ENCODE measurements around the gene TRPM5.

TRPM5 gene

GRCh38 chr11:2470495-2470894, 26.2 kb upstream of the TRPM5 start:
- 97% methylated on average over 6 of the region's 7 CpGs for WGBS

DNA sequence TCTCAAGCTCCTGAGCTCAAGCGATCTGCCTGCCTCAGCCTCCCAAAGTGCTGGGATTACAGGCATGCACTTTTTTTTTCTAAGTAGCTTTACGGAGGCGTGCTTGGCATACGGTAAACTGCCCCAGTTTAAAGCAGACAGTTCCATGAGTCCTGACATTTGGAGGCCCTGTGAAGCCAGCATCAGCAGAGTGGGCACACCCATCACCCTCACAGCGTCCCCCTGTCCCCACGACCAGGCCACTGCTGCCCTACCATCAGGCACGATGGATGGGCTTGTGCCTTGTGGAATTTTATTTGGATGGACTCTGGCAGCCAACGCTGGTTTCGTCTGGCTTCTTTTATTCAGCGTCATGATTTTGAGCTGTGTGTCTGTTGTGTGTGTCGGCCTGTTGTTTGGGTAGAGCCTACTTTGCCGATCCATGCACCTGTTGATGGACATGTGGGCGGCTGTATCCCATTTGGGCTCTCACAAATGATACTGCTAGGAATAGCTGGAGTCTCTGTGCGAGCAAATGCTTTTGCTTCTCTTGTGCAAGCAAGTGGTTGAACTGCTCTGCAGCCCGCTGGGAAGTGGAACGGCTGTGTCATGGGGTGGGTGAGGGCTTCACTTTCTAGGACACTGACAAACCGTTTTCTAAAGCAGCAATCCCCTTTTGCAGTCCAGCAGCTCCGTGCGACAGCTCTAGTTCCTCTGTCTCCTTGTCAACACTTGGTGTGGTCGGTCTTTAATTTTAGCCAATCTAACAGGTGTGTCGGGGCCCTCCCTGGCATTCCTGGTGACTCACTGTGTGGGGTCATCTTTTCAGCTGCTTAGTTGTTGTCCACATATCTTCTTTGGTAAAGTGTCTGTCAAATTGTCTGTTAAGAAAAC, 24.3 kb upstream of the TRPM5 start:
- peaks cover 2% of the 10 kb centered on the region for H3K4me1 ChIP-seq (ENCODE audit: control insufficient read depth, insufficient read depth, low read depth, low read length)
- no peak overlapping the region for H3K23ac ChIP-seq (ENCODE audit: low read length in 2 of 2)
- H3K4me3 ChIP-seq (ENCODE audit: insufficient read depth in 1 of 2, low read depth in 1 of 2, low read length in 2 of 2), result no peak overlapping the region
- H3K27ac ChIP-seq (ENCODE audit: low read length, poor library complexity, severe bottlenecking), result no peak overlapping the region
- H2AK5ac ChIP-seq (ENCODE audit: low read length, severe bottlenecking), result no peak overlapping the region
- no peak overlapping the region for H3K18ac ChIP-seq (ENCODE audit: low read depth in 1 of 2, low read length in 2 of 2)
- H2BK120ac ChIP-seq (ENCODE audit: low read depth, low read length), result no peak overlapping the region
- H3K4me2 ChIP-seq (ENCODE audit: low read length, poor library complexity, severe bottlenecking), result no peak overlapping the region
- H2AFZ ChIP-seq (ENCODE audit: low read depth, low read length), result no peak overlapping the region
- no peak overlapping the region for H2BK5ac ChIP-seq (ENCODE audit: low read depth, low read length, poor library complexity, severe bottlenecking)
- 82% methylated on average over 21 of the region's 21 CpGs for WGBS
- no peak for DNase-seq
- H2BK12ac ChIP-seq (ENCODE audit: low read length in 2 of 2), result no peak overlapping the region
- H3K27me3 ChIP-seq (ENCODE audit: control insufficient read depth in 1 of 2, insufficient read depth in 1 of 2, low read length in 2 of 2), result peaks cover 32 to 38% of the 10 kb centered on the region in 2 experiments
- no peak overlapping the region for H4K8ac ChIP-seq (ENCODE audit: low read length)
- H3K14ac ChIP-seq (ENCODE audit: low read length in 2 of 2), result no peak overlapping the region
- H3K79me1 ChIP-seq (replicated peaks; ENCODE audit: low read length, poor library complexity, severe bottlenecking), result no peaks in the 10 kb centered on the region
- H3K9ac ChIP-seq (ENCODE audit: low read length), result no peak overlapping the region
- H3K9me3 ChIP-seq (ENCODE audit: control insufficient read depth, low read length), result no peaks in the 10 kb centered on the region
- H2BK15ac ChIP-seq (ENCODE audit: low read depth, poor library complexity, severe bottlenecking), result no peak overlapping the region
- no peak overlapping the region for H4K91ac ChIP-seq (ENCODE audit: low read length)
- no peak overlapping the region for H3K4ac ChIP-seq (ENCODE audit: low read depth in 1 of 2, low read length in 2 of 2)
- peaks cover 0 to 3% of the 10 kb centered on the region in 2 experiments for H3K36me3 ChIP-seq (ENCODE audit: control insufficient read depth in 1 of 2, insufficient read depth in 2 of 2, low read depth in 1 of 2, low read length in 2 of 2)

More at GRCh38 chr11:2470495-2470894, 26.2 kb upstream of the TRPM5 start:
- H4K91ac ChIP-seq (ENCODE audit: low read length), result no peak overlapping the region
- no peak overlapping the region for H3K9ac ChIP-seq (ENCODE audit: low read length)
- DNase-seq, result no peak
- no peak overlapping the region for H4K8ac ChIP-seq (ENCODE audit: low read length)
- H3K4ac ChIP-seq (ENCODE audit: low read depth in 1 of 2, low read length in 2 of 2), result no peak overlapping the region
- peaks cover 39 to 44% of the 10 kb centered on the region in 2 experiments for H3K27me3 ChIP-seq (ENCODE audit: control insufficient read depth in 1 of 2, insufficient read depth in 1 of 2, low read length in 2 of 2)
- H2BK5ac ChIP-seq (ENCODE audit: low read depth, low read length, poor library complexity, severe bottlenecking), result no peak overlapping the region
- no peak overlapping the region for H3K14ac ChIP-seq (ENCODE audit: low read length in 2 of 2)
- no peak overlapping the region for H2AK5ac ChIP-seq (ENCODE audit: low read length, severe bottlenecking)
- no peak overlapping the region for H3K27ac ChIP-seq (ENCODE audit: low read length, poor library complexity, severe bottlenecking)
- no peak overlapping the region for H3K23ac ChIP-seq (ENCODE audit: low read length in 2 of 2)
- H3K18ac ChIP-seq (ENCODE audit: low read depth in 1 of 2, low read length in 2 of 2), result no peak overlapping the region
- no peak overlapping the region for H3K4me2 ChIP-seq (ENCODE audit: low read length, poor library complexity, severe bottlenecking)
- H2BK12ac ChIP-seq (ENCODE audit: low read length in 2 of 2), result no peak overlapping the region
- peaks cover 2% of the 10 kb centered on the region for H3K4me1 ChIP-seq (ENCODE audit: control insufficient read depth, insufficient read depth, low read depth, low read length)
- H2BK15ac ChIP-seq (ENCODE audit: low read depth, poor library complexity, severe bottlenecking), result no peak overlapping the region
- H3K4me3 ChIP-seq (ENCODE audit: insufficient read depth in 1 of 2, low read depth in 1 of 2, low read length in 2 of 2), result no peak overlapping the region
- H2AFZ ChIP-seq (ENCODE audit: low read depth, low read length), result no peak overlapping the region
- no peaks in the 10 kb centered on the region for H3K79me1 ChIP-seq (replicated peaks; ENCODE audit: low read length, poor library complexity, severe bottlenecking)
- H3K36me3 ChIP-seq (ENCODE audit: control insufficient read depth in 1 of 2, insufficient read depth in 2 of 2, low read depth in 1 of 2, low read length in 2 of 2), result peaks cover 0 to 3% of the 10 kb centered on the region in 2 experiments
- no peaks in the 10 kb centered on the region for H3K9me3 ChIP-seq (ENCODE audit: control insufficient read depth, low read length)
- no peak overlapping the region for H2BK120ac ChIP-seq (ENCODE audit: low read depth, low read length)

DNA sequence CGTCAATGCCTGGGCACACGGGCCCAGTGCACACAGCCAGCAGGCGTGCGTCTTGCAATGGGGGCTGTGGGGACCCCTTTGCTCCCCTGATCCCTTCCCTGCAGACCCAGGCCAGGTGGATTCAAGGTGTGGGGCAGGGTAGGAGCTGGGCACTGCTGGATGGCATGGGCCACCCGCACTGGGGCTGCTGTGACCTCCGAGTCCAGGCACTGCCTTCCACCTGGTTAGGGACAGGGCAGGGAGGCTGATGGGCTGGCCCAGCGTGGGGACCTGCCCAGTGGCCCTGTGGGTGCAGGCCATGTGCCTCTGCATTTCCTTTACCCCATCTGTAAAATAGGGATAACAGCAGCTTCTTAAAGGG, 23.4 kb upstream of the TRPM5 start:
- H3K4ac ChIP-seq (ENCODE audit: low read depth in 1 of 2, low read length in 2 of 2), result no peak overlapping the region
- H3K18ac ChIP-seq (ENCODE audit: low read depth in 1 of 2, low read length in 2 of 2), result no peak overlapping the region
- DNase-seq, result no peak
- H3K4me3 ChIP-seq (ENCODE audit: insufficient read depth in 1 of 2, low read depth in 1 of 2, low read length in 2 of 2), result no peak overlapping the region
- no peak overlapping the region for H3K4me2 ChIP-seq (ENCODE audit: low read length, poor library complexity, severe bottlenecking)
- H2BK5ac ChIP-seq (ENCODE audit: low read depth, low read length, poor library complexity, severe bottlenecking), result no peak overlapping the region
- no peaks in the 10 kb centered on the region for H3K9me3 ChIP-seq (ENCODE audit: control insufficient read depth, low read length)
- no peaks in the 10 kb centered on the region for H3K79me1 ChIP-seq (replicated peaks; ENCODE audit: low read length, poor library complexity, severe bottlenecking)
- H2AFZ ChIP-seq (ENCODE audit: low read depth, low read length), result no peak overlapping the region
- peaks cover 28 to 36% of the 10 kb centered on the region in 2 experiments for H3K27me3 ChIP-seq (ENCODE audit: control insufficient read depth in 1 of 2, insufficient read depth in 1 of 2, low read length in 2 of 2)
- no peak overlapping the region for H4K91ac ChIP-seq (ENCODE audit: low read length)
- no peaks in the 10 kb centered on the region for H3K36me3 ChIP-seq (ENCODE audit: control insufficient read depth in 1 of 2, insufficient read depth in 2 of 2, low read depth in 1 of 2, low read length in 2 of 2)
- H3K23ac ChIP-seq (ENCODE audit: low read length in 2 of 2), result no peak overlapping the region
- no peak overlapping the region for H2AK5ac ChIP-seq (ENCODE audit: low read length, severe bottlenecking)
- H3K27ac ChIP-seq (ENCODE audit: low read length, poor library complexity, severe bottlenecking), result no peak overlapping the region
- H3K14ac ChIP-seq (ENCODE audit: low read length in 2 of 2), result no peak overlapping the region
- no peak overlapping the region for H2BK15ac ChIP-seq (ENCODE audit: low read depth, poor library complexity, severe bottlenecking)
- no peak overlapping the region for H2BK120ac ChIP-seq (ENCODE audit: low read depth, low read length)
- H3K4me1 ChIP-seq (ENCODE audit: control insufficient read depth, insufficient read depth, low read depth, low read length), result peaks cover 2% of the 10 kb centered on the region
- 77% methylated on average over 3 of the region's 7 CpGs for WGBS
- H3K9ac ChIP-seq (ENCODE audit: low read length), result no peak overlapping the region
- H2BK12ac ChIP-seq (ENCODE audit: low read length in 2 of 2), result no peak overlapping the region
- no peak overlapping the region for H4K8ac ChIP-seq (ENCODE audit: low read length)

DNA sequence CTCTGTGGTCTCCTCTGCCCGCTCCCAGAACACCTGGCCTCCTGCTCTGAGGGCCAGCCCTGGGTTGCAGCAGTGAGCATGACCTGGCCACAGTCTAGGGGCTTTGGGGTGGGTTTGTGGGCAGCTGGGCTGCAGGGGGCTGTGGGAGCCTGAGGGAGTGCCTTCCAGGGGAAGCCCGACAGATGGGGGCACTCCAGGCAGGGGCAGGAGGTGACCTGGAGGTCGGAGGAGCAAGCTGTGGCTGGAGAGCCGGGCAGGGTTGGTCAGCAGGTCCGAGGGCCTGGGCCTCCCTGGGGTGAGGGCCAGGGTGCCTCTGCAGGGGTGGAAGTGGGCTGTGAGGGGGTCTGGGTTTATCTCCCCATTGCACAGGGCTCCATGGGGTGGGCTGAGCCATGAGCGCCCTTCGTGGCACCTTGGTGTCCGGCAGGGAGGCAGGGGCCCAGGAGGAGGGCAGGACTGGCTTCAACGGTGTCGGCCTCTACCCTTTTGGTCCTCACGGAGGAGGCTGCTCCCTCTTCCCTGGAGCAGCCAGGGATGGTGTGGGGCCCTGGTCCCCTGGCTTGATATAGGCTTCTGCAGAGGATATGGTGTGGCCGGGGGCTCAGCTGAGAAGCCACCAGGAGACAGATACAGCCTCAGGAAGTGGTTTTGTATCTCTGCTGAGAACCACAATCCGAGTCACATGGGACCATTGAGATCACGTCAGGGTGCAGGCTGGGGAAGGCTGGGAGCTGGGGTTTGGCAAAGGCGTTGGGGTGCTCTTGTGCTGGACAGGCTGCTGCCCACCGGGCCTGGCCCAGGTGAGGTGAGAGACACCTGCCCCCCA, 22.8 kb upstream of the TRPM5 start:
- H2AFZ ChIP-seq (ENCODE audit: low read depth, low read length), result no peak overlapping the region
- 80% methylated on average over 16 of the region's 16 CpGs for WGBS
- H3K9ac ChIP-seq (ENCODE audit: low read length), result no peak overlapping the region
- DNase-seq, result no peak
- no peaks in the 10 kb centered on the region for H3K9me3 ChIP-seq (ENCODE audit: control insufficient read depth, low read length)
- H3K23ac ChIP-seq (ENCODE audit: low read length in 2 of 2), result no peak overlapping the region
- H3K18ac ChIP-seq (ENCODE audit: low read depth in 1 of 2, low read length in 2 of 2), result no peak overlapping the region
- H3K36me3 ChIP-seq (ENCODE audit: control insufficient read depth in 1 of 2, insufficient read depth in 2 of 2, low read depth in 1 of 2, low read length in 2 of 2), result no peaks in the 10 kb centered on the region
- no peak overlapping the region for H2AK5ac ChIP-seq (ENCODE audit: low read length, severe bottlenecking)
- H3K79me1 ChIP-seq (replicated peaks; ENCODE audit: low read length, poor library complexity, severe bottlenecking), result no peaks in the 10 kb centered on the region
- no peak overlapping the region for H2BK120ac ChIP-seq (ENCODE audit: low read depth, low read length)
- no peak overlapping the region for H3K4ac ChIP-seq (ENCODE audit: low read depth in 1 of 2, low read length in 2 of 2)
- no peak overlapping the region for H3K4me2 ChIP-seq (ENCODE audit: low read length, poor library complexity, severe bottlenecking)
- no peak overlapping the region for H2BK5ac ChIP-seq (ENCODE audit: low read depth, low read length, poor library complexity, severe bottlenecking)
- H4K91ac ChIP-seq (ENCODE audit: low read length), result no peak overlapping the region
- no peak overlapping the region for H4K8ac ChIP-seq (ENCODE audit: low read length)
- peaks cover 2% of the 10 kb centered on the region for H3K4me1 ChIP-seq (ENCODE audit: control insufficient read depth, insufficient read depth, low read depth, low read length)
- H3K27ac ChIP-seq (ENCODE audit: low read length, poor library complexity, severe bottlenecking), result no peak overlapping the region
- H2BK15ac ChIP-seq (ENCODE audit: low read depth, poor library complexity, severe bottlenecking), result no peak overlapping the region
- H3K4me3 ChIP-seq (ENCODE audit: insufficient read depth in 1 of 2, low read depth in 1 of 2, low read length in 2 of 2), result no peak overlapping the region
- H3K27me3 ChIP-seq (ENCODE audit: control insufficient read depth in 1 of 2, insufficient read depth in 1 of 2, low read length in 2 of 2), result peaks cover 30 to 36% of the 10 kb centered on the region in 2 experiments
- H2BK12ac ChIP-seq (ENCODE audit: low read length in 2 of 2), result no peak overlapping the region
- peak overlapping the region in 1 of 2 experiments; percentile 42 for H3K14ac ChIP-seq (ENCODE audit: low read length in 2 of 2)
